Parathyroid adenoma (tissue), 2 donors: Measurements from ENCODE around the gene KCNK3.

ENCODE experiments used
- H2AFZ ChIP-seq: fragments of 300-600 bp; sonication (generic); one replicate; pipeline ENCODE4 v1.7.0; 2017; ENCODE audit warnings: antibody characterized with exemption, mild to moderate bottlenecking
- H3K27ac ChIP-seq: fragments of 300-600 bp; sonication (generic); one replicate; pipeline ENCODE4 v1.7.0; 2017
- H3K27me3 ChIP-seq: fragments of 300-600 bp; sonication (generic); one replicate; pipeline ENCODE4 v1.7.0; 2017; ENCODE audit warnings: low read length; ENCODE audit not compliant: control insufficient read depth, insufficient read depth
- H3K36me3 ChIP-seq: fragments of 300-600 bp; sonication (generic); one replicate; pipeline ENCODE4 v1.7.0; 2017; ENCODE audit warnings: low read length; ENCODE audit not compliant: control insufficient read depth, insufficient read depth
- H3K4me1 ChIP-seq: fragments of 300-600 bp; sonication (generic); one replicate; pipeline ENCODE4 v1.7.0; 2017; ENCODE audit warnings: control low read depth
- H3K4me2 ChIP-seq: fragments of 300-600 bp; sonication (generic); one replicate; pipeline ENCODE4 v1.7.0; 2017; ENCODE audit warnings: low read length
- H3K4me3 ChIP-seq: fragments of 300-600 bp; sonication (generic); one replicate; pipeline ENCODE4 v1.7.0; 2017; ENCODE audit warnings: low read depth, low read length
- H3K79me2 ChIP-seq: fragments of 300-600 bp; sonication (generic); one replicate; pipeline ENCODE4 v1.7.0; 2017; ENCODE audit warnings: control low read depth
- H3K9ac ChIP-seq: fragments of 300-600 bp; sonication (generic); one replicate; pipeline ENCODE4 v1.7.0; 2017; ENCODE audit warnings: mild to moderate bottlenecking
- H3K9me3 ChIP-seq: fragments of 300-600 bp; sonication (generic); one replicate; pipeline ENCODE4 v1.7.0; 2017; ENCODE audit warnings: low read length; ENCODE audit not compliant: control insufficient read depth
- TF ChIP-seq, protein P1 (sequence below): fragments of 300-600 bp; sonication (generic); IDR thresholded peaks from one replicate; pipeline ENCODE4 v1.7.0; 2017; ENCODE audit warnings: antibody characterized with exemption, mild to moderate bottlenecking
- donor health status: primary hyperparathyroidism.

The KCNK3 gene

DNA sequence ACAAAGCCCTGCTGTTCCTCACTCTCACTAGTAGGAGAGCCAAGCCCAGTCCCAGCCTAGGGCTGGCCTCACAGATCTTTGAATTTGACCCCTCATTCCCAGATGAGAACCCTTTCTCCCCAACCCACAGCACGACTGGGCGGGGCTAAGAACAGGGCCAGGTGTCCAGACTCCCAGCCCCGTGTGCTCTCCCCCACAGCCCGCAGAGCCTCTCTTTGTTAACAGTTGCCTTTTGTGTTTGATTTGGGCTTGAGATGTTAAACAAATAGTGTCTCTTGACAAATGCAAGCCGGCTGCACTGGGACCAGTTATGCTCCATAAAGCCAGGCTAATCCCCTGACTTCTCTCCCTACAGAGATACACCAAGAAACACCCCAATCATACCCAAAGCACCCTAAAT lies 4.7 kb upstream of the KCNK3 start:
- H3K27me3 ChIP-seq: no peaks in the 10 kb centered on the region
- H3K27ac ChIP-seq: no peak overlapping the region
- H3K9ac ChIP-seq: no peak overlapping the region
- no peaks in the 10 kb centered on the region for H3K36me3 ChIP-seq
- no peaks in the 10 kb centered on the region for H3K79me2 ChIP-seq
- H3K4me2 ChIP-seq: no peak overlapping the region
- no peak overlapping the region for H2AFZ ChIP-seq
- TF ChIP-seq, protein P1, sequence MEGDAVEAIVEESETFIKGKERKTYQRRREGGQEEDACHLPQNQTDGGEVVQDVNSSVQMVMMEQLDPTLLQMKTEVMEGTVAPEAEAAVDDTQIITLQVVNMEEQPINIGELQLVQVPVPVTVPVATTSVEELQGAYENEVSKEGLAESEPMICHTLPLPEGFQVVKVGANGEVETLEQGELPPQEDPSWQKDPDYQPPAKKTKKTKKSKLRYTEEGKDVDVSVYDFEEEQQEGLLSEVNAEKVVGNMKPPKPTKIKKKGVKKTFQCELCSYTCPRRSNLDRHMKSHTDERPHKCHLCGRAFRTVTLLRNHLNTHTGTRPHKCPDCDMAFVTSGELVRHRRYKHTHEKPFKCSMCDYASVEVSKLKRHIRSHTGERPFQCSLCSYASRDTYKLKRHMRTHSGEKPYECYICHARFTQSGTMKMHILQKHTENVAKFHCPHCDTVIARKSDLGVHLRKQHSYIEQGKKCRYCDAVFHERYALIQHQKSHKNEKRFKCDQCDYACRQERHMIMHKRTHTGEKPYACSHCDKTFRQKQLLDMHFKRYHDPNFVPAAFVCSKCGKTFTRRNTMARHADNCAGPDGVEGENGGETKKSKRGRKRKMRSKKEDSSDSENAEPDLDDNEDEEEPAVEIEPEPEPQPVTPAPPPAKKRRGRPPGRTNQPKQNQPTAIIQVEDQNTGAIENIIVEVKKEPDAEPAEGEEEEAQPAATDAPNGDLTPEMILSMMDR: no peak
- no peak overlapping the region for H3K4me3 ChIP-seq
- H3K9me3 ChIP-seq: no peaks in the 10 kb centered on the region
- peaks cover 30% of the 10 kb centered on the region for H3K4me1 ChIP-seq

DNA sequence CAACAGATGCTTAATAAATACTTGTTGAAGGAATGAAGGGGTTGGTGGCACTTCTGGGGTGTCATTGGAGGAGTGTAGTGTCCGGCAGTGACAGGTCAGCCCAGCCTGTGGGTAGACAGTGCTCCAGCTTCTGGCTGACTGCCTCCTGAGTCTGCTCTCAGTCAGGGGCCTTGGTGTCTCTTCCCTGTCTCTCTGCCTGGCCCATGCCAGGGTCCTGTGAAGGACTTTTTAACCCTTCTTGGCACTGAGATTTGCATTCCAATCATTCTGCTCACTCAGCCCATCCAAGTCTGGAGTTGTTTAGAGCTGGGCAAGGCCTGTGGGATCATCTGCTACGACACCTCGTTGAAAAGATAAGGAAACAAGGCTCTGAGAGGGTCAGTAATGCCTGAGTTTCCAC lies 1.4 kb upstream of the KCNK3 start:
- H3K27ac ChIP-seq: peak overlapping the region; percentile 98
- no peaks in the 10 kb centered on the region for H3K27me3 ChIP-seq
- no peak overlapping the region for H3K9ac ChIP-seq
- no peak overlapping the region for H3K4me3 ChIP-seq
- H3K36me3 ChIP-seq: no peaks in the 10 kb centered on the region
- peaks cover 26% of the 10 kb centered on the region for H3K79me2 ChIP-seq
- H2AFZ ChIP-seq: peak overlapping the region; percentile 71
- peaks cover 43% of the 10 kb centered on the region for H3K4me1 ChIP-seq
- no peak overlapping the region for H3K4me2 ChIP-seq
- H3K9me3 ChIP-seq: no peaks in the 10 kb centered on the region
- TF ChIP-seq, protein P1: no peak

DNA sequence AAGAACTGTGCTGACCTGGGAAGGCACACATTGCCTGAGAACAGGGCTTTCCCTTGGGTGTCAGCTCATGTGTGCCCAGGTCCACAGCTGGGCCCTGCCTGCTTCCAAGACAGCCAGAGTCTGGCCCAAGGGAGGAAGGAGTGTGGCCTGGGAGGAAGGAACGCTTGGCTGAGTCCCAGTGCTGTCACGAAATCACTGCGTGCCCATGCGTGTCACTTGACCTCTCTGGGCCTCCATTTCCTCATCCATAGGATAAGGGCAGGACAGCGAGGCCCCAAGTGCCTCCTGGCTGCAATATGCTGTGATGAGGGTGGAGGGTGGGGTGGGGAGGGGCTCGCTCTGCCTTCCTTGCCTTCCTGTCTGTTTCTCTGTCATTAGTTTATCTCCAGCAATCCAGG lies 642 bp upstream of the KCNK3 start:
- Histone ChIP-seq H3K27me3 (no peaks in the 10 kb centered on the region), H3K27ac (peak overlapping the region; percentile 98), H3K4me3 (peak overlapping the region; percentile 35)

DNA sequence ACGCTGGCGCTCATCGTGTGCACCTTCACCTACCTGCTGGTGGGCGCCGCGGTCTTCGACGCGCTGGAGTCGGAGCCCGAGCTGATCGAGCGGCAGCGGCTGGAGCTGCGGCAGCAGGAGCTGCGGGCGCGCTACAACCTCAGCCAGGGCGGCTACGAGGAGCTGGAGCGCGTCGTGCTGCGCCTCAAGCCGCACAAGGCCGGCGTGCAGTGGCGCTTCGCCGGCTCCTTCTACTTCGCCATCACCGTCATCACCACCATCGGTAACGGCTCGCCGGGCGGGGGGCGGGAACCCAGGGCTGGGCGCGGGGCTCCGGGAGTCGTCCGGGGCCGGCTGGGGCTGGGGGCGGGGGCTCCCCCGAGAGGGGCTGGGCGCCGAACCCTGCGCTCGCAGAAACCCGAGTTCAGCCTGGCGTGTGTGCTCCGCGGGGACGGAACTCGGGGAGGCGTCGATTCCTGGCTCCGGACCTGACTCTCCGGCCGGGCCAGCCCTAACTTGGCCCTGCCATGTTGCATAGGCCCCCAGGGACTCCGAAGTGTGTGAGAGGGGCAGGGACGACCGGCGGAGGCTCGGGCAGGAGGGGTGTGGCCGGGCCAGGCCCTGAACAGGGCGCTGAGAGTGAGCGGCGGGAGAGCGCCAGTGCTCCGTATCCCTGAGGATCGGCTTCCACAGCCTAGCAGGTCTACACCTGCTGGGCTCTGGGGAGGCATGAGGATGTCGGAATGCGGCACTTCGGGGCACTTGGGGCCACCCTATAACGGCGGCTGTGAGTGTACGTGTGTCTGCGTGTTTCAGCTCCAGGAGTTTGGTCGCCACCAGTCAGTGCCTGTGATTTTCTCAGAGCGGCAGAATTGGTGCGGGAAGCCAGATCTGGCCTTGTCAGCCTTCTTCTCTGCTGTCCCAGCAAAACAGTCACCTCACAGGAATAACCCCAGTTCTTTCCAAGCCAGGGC lies 651 bp downstream of the KCNK3 start:
- peak overlapping the region; percentile 66 for H2AFZ ChIP-seq
- peak overlapping the region; percentile 71 for H3K9ac ChIP-seq
- H3K27me3 ChIP-seq: no peaks in the 10 kb centered on the region
- H3K9me3 ChIP-seq: no peaks in the 10 kb centered on the region
- H3K27ac ChIP-seq: peak overlapping the region; percentile 96
- peaks cover 42% of the 10 kb centered on the region for H3K4me1 ChIP-seq
- no peaks in the 10 kb centered on the region for H3K36me3 ChIP-seq
- H3K4me3 ChIP-seq: peak overlapping the region; percentile 55
- H3K4me2 ChIP-seq: peak overlapping the region; percentile 72
- TF ChIP-seq, protein P1: no peak
- H3K79me2 ChIP-seq: peaks cover 45% of the 10 kb centered on the region

More for the DNA sequence above, 642 bp upstream of the KCNK3 start:
- H3K9me3 ChIP-seq: no peaks in the 10 kb centered on the region
- peak overlapping the region; percentile 58 for H3K4me2 ChIP-seq
- H2AFZ ChIP-seq: peak overlapping the region; percentile 71
- no peak overlapping the region for H3K9ac ChIP-seq
- TF ChIP-seq, protein P1: no peak
- peaks cover 32% of the 10 kb centered on the region for H3K79me2 ChIP-seq
- peaks cover 42% of the 10 kb centered on the region for H3K4me1 ChIP-seq
- no peaks in the 10 kb centered on the region for H3K36me3 ChIP-seq
